HL-60 (cell line): ENCODE results near the gene CD14.

Experiments used
- GABPA ChIP-seq: IDR thresholded peaks from 2 replicates; pipeline ENCODE4 v1.6.1; 2012; ENCODE audit warnings: low read depth
- POLR2AphosphoS5 ChIP-seq: IDR thresholded peaks from 2 replicates; pipeline ENCODE4 v1.6.1; 2012; ENCODE audit warnings: low read depth
- TF ChIP-seq, protein P1 (sequence below): IDR thresholded peaks from one replicate; pipeline ENCODE4 v1.5.1; 2011; ENCODE audit warnings: low read length, control low read depth, inconsistent platforms; ENCODE audit not compliant: insufficient read depth
- TF ChIP-seq, protein P2 (sequence below): IDR thresholded peaks from 2 replicates; pipeline ENCODE4 v1.6.1; 2012; ENCODE audit warnings: low read depth; ENCODE audit not compliant: insufficient replicate concordance

- TF ChIP-seq, protein P1, sequence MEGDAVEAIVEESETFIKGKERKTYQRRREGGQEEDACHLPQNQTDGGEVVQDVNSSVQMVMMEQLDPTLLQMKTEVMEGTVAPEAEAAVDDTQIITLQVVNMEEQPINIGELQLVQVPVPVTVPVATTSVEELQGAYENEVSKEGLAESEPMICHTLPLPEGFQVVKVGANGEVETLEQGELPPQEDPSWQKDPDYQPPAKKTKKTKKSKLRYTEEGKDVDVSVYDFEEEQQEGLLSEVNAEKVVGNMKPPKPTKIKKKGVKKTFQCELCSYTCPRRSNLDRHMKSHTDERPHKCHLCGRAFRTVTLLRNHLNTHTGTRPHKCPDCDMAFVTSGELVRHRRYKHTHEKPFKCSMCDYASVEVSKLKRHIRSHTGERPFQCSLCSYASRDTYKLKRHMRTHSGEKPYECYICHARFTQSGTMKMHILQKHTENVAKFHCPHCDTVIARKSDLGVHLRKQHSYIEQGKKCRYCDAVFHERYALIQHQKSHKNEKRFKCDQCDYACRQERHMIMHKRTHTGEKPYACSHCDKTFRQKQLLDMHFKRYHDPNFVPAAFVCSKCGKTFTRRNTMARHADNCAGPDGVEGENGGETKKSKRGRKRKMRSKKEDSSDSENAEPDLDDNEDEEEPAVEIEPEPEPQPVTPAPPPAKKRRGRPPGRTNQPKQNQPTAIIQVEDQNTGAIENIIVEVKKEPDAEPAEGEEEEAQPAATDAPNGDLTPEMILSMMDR: no peak
- TF ChIP-seq POLR2AphosphoS5 (no peak), GABPA (no peak)
- TF ChIP-seq, protein P2, sequence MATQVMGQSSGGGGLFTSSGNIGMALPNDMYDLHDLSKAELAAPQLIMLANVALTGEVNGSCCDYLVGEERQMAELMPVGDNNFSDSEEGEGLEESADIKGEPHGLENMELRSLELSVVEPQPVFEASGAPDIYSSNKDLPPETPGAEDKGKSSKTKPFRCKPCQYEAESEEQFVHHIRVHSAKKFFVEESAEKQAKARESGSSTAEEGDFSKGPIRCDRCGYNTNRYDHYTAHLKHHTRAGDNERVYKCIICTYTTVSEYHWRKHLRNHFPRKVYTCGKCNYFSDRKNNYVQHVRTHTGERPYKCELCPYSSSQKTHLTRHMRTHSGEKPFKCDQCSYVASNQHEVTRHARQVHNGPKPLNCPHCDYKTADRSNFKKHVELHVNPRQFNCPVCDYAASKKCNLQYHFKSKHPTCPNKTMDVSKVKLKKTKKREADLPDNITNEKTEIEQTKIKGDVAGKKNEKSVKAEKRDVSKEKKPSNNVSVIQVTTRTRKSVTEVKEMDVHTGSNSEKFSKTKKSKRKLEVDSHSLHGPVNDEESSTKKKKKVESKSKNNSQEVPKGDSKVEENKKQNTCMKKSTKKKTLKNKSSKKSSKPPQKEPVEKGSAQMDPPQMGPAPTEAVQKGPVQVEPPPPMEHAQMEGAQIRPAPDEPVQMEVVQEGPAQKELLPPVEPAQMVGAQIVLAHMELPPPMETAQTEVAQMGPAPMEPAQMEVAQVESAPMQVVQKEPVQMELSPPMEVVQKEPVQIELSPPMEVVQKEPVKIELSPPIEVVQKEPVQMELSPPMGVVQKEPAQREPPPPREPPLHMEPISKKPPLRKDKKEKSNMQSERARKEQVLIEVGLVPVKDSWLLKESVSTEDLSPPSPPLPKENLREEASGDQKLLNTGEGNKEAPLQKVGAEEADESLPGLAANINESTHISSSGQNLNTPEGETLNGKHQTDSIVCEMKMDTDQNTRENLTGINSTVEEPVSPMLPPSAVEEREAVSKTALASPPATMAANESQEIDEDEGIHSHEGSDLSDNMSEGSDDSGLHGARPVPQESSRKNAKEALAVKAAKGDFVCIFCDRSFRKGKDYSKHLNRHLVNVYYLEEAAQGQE: no peak
Measured at GRCh38 chr5:140628711-140629110, 4.3 kb downstream of the CD14 start.
